H1 (cell line): Measurements from ENCODE around the gene ZNF24. TPM values are rescaled to one million over a fixed set of nuclear protein-coding genes. Genes with fewer than 3 reads are reported as not detected.

Experiments
- ASH2L ChIP-seq: fragments of 200-600, 300-600 bp; sonication (generic); IDR thresholded peaks from one replicate; pipeline ENCODE4 v1.7.1; 2017; ENCODE audit warnings: low read length
- CHD1 ChIP-seq: IDR thresholded peaks from 2 replicates; pipeline ENCODE4 v1.6.1; 2012; ENCODE audit warnings: low read depth, low read length, improper control_type of control experiment
- EGR1 ChIP-seq: IDR thresholded peaks from 2 replicates; pipeline ENCODE4 v1.6.1; 2011; ENCODE audit warnings: low read depth, low read length, borderline replicate concordance
- EP300 ChIP-seq, 2 experiments: IDR thresholded peaks; 1 replicate in 1 of 2; 2 replicates in 1 of 2; pipeline ENCODE4 v1.6.1; 2011 to 2012; ENCODE audit warnings: low read depth in 2 of 2, low read length in 2 of 2, mild to moderate bottlenecking in 2 of 2, borderline replicate concordance in 1 of 2, inconsistent platforms in 1 of 2, moderate library complexity in 1 of 2
- MAFK ChIP-seq: IDR thresholded peaks from 2 replicates; pipeline ENCODE4 v1.6.1; 2012; ENCODE audit warnings: low read depth, mild to moderate bottlenecking, improper control_type of control experiment, low read length
- POLR2A ChIP-seq, 2 experiments: IDR thresholded peaks; 1 replicate in 1 of 2; 2 replicates in 1 of 2; pipeline ENCODE4 v1.6.1; 2011; ENCODE audit warnings: low read depth in 2 of 2, low read length in 2 of 2, mild to moderate bottlenecking in 2 of 2; ENCODE audit errors: control extremely low read depth in 1 of 2
- RAD21 ChIP-seq, 2 experiments: IDR thresholded peaks in 1 of 2; conservative IDR thresholded peaks in 1 of 2; 2 replicates each; pipeline ENCODE4 v1.6.1; 2011; ENCODE audit warnings: low read depth in 2 of 2, low read length in 2 of 2, improper control_type of control experiment in 1 of 2, inconsistent platforms in 1 of 2, mild to moderate bottlenecking in 1 of 2, moderate library complexity in 1 of 2
- polyA plus RNA-seq, 7 experiments: library from polyadenylated mRNA; depleted of rRNA in 3 of 7; stranded (reverse) in 5 of 7; unstranded in 2 of 7; fragments of >200 nt in 5 of 7; fragments of 200-250 nt in 2 of 7; gene quantifications; 1 replicate in 5 of 7; 2 replicates in 1 of 7; 4 replicates in 1 of 7; pipeline versions ENCODE4 v1.2.1 to v1.2.3, GENCODE V29; 2011 to 2013; ENCODE audit warnings: missing spikeins in 2 of 7, mixed read lengths in 2 of 7
- total RNA-seq: library from RNA; stranded (reverse); fragmentation: NEBNext Ultra II Directional; extraction: Animal tissue kit (Norgen Biotek cat#: 25700); gene quantifications from 2 replicates; pipeline ENCODE4 v1.2.1, GENCODE V29; 2021
- TF ChIP-seq, protein P1 (sequence below): fragments of 300-600 bp; sonication (generic); IDR thresholded peaks from 2 replicates; pipeline ENCODE4 v1.7.1; 2012; ENCODE audit warnings: low read length, moderate library complexity, mild to moderate bottlenecking, inconsistent platforms; ENCODE audit not compliant: insufficient replicate concordance
- TF ChIP-seq, protein P2 (sequence below), 3 experiments: IDR thresholded peaks; 1 replicate in 2 of 3; 2 replicates in 1 of 3; pipeline versions ENCODE4 v1.5.1 to v1.6.1; 2011; ENCODE audit warnings: low read length in 3 of 3, mild to moderate bottlenecking in 3 of 3, inconsistent platforms in 2 of 3, low read depth in 1 of 3, moderate library complexity in 1 of 3; ENCODE audit not compliant: insufficient read depth in 1 of 3; ENCODE audit errors: control extremely low read depth in 1 of 3

Gene ZNF24
- total and polyA plus RNA-seq, 2 of the 8 experiments (the other 6 are each of a cell fraction or from before 2014, with no cell fraction given): 12.5 to 56.9 TPM

DNA sequence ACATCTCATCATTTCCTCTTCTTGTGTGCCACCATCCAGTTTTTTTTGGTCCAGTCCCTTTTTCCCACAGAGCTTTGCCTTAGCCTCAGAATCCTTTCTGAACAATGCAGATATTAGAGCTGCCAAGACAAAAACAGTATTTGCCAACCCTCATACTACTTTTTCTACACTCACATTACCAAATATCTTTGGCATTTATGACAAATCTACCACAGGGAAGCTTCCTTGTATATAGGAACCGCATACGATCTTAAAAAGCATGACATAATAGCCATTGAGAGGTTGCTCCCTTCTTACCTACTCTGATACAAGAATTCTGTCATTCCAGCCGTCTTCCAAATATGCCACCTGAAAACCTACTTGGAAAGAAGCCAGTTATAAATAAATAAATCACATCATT, 9.4 kb downstream of the ZNF24 start (continued):
- TF ChIP-seq, protein P1, sequence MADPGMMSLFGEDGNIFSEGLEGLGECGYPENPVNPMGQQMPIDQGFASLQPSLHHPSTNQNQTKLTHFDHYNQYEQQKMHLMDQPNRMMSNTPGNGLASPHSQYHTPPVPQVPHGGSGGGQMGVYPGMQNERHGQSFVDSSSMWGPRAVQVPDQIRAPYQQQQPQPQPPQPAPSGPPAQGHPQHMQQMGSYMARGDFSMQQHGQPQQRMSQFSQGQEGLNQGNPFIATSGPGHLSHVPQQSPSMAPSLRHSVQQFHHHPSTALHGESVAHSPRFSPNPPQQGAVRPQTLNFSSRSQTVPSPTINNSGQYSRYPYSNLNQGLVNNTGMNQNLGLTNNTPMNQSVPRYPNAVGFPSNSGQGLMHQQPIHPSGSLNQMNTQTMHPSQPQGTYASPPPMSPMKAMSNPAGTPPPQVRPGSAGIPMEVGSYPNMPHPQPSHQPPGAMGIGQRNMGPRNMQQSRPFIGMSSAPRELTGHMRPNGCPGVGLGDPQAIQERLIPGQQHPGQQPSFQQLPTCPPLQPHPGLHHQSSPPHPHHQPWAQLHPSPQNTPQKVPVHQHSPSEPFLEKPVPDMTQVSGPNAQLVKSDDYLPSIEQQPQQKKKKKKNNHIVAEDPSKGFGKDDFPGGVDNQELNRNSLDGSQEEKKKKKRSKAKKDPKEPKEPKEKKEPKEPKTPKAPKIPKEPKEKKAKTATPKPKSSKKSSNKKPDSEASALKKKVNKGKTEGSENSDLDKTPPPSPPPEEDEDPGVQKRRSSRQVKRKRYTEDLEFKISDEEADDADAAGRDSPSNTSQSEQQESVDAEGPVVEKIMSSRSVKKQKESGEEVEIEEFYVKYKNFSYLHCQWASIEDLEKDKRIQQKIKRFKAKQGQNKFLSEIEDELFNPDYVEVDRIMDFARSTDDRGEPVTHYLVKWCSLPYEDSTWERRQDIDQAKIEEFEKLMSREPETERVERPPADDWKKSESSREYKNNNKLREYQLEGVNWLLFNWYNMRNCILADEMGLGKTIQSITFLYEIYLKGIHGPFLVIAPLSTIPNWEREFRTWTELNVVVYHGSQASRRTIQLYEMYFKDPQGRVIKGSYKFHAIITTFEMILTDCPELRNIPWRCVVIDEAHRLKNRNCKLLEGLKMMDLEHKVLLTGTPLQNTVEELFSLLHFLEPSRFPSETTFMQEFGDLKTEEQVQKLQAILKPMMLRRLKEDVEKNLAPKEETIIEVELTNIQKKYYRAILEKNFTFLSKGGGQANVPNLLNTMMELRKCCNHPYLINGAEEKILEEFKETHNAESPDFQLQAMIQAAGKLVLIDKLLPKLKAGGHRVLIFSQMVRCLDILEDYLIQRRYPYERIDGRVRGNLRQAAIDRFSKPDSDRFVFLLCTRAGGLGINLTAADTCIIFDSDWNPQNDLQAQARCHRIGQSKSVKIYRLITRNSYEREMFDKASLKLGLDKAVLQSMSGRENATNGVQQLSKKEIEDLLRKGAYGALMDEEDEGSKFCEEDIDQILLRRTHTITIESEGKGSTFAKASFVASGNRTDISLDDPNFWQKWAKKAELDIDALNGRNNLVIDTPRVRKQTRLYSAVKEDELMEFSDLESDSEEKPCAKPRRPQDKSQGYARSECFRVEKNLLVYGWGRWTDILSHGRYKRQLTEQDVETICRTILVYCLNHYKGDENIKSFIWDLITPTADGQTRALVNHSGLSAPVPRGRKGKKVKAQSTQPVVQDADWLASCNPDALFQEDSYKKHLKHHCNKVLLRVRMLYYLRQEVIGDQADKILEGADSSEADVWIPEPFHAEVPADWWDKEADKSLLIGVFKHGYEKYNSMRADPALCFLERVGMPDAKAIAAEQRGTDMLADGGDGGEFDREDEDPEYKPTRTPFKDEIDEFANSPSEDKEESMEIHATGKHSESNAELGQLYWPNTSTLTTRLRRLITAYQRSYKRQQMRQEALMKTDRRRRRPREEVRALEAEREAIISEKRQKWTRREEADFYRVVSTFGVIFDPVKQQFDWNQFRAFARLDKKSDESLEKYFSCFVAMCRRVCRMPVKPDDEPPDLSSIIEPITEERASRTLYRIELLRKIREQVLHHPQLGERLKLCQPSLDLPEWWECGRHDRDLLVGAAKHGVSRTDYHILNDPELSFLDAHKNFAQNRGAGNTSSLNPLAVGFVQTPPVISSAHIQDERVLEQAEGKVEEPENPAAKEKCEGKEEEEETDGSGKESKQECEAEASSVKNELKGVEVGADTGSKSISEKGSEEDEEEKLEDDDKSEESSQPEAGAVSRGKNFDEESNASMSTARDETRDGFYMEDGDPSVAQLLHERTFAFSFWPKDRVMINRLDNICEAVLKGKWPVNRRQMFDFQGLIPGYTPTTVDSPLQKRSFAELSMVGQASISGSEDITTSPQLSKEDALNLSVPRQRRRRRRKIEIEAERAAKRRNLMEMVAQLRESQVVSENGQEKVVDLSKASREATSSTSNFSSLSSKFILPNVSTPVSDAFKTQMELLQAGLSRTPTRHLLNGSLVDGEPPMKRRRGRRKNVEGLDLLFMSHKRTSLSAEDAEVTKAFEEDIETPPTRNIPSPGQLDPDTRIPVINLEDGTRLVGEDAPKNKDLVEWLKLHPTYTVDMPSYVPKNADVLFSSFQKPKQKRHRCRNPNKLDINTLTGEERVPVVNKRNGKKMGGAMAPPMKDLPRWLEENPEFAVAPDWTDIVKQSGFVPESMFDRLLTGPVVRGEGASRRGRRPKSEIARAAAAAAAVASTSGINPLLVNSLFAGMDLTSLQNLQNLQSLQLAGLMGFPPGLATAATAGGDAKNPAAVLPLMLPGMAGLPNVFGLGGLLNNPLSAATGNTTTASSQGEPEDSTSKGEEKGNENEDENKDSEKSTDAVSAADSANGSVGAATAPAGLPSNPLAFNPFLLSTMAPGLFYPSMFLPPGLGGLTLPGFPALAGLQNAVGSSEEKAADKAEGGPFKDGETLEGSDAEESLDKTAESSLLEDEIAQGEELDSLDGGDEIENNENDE: no peak
- TF ChIP-seq, protein P2, sequence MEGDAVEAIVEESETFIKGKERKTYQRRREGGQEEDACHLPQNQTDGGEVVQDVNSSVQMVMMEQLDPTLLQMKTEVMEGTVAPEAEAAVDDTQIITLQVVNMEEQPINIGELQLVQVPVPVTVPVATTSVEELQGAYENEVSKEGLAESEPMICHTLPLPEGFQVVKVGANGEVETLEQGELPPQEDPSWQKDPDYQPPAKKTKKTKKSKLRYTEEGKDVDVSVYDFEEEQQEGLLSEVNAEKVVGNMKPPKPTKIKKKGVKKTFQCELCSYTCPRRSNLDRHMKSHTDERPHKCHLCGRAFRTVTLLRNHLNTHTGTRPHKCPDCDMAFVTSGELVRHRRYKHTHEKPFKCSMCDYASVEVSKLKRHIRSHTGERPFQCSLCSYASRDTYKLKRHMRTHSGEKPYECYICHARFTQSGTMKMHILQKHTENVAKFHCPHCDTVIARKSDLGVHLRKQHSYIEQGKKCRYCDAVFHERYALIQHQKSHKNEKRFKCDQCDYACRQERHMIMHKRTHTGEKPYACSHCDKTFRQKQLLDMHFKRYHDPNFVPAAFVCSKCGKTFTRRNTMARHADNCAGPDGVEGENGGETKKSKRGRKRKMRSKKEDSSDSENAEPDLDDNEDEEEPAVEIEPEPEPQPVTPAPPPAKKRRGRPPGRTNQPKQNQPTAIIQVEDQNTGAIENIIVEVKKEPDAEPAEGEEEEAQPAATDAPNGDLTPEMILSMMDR (IDR thresholded peaks at IDR 0.05; ENCODE audit: control extremely low read depth in 1 of 3, insufficient read depth in 1 of 3, low read depth in 1 of 3, low read length in 3 of 3): no peak
- no peak for TF ChIP-seq POLR2A (IDR thresholded peaks at IDR 0.05; ENCODE audit: control extremely low read depth in 1 of 2, low read depth in 2 of 2, low read length in 2 of 2)
- no peak for TF ChIP-seq EGR1
- no peak for TF ChIP-seq RAD21 (IDR thresholded peaks at IDR 0.05 in 1 of 2, conservative IDR thresholded peaks at IDR 0.05 in 1 of 2; ENCODE audit: low read depth in 2 of 2, low read length in 2 of 2)
- TF ChIP-seq CHD1: no peak
- TF ChIP-seq ASH2L: no peak
- no peak for TF ChIP-seq EP300 (IDR thresholded peaks at IDR 0.05; ENCODE audit: borderline replicate concordance in 1 of 2, low read depth in 2 of 2, low read length in 2 of 2)
- no peak for TF ChIP-seq MAFK
